Dendritic cell treated with granulocyte-macrophage colony-stimulating factor and Interleukin-4, amounts not matched to agents 40 ng/mL and 50 ng/mL, for 4 days (primary cell): Measurements from ENCODE around the gene EHMT1.
"Not testable (repeated sequence)": the region's sequence is repeated elsewhere in the genome, so short reads cannot be mapped to it uniquely, and the experiment has no call there.

Experiments used
- H3K27ac Mint-ChIP-seq: one replicate; pipeline ENCODE4 v1.8.0; 2022; ENCODE audit warnings: mild to moderate bottlenecking, mixed read lengths
- H3K27me3 Mint-ChIP-seq: one replicate; pipeline ENCODE4 v1.8.0; 2022; ENCODE audit warnings: mild to moderate bottlenecking, mixed read lengths
- H3K36me3 Mint-ChIP-seq: one replicate; pipeline ENCODE4 v1.8.0; 2022; ENCODE audit warnings: low read depth, mixed read lengths
- H3K4me1 Mint-ChIP-seq: one replicate; pipeline ENCODE4 v1.8.0; 2022; ENCODE audit warnings: low read depth, mixed read lengths
- H3K4me3 Mint-ChIP-seq: one replicate; pipeline ENCODE4 v1.8.0; 2022; ENCODE audit warnings: mild to moderate bottlenecking, moderate library complexity, mixed read lengths
- H3K9me3 Mint-ChIP-seq: one replicate; pipeline ENCODE4 v1.8.0; 2022; ENCODE audit warnings: mixed read lengths
- intact Hi-C: fragments of 100-400 bp; cut with micrococcal nuclease; formaldehyde crosslinking; loops from one replicate; pipeline ENCODE4 v1.15.0; 2022

Gene EHMT1

DNA sequence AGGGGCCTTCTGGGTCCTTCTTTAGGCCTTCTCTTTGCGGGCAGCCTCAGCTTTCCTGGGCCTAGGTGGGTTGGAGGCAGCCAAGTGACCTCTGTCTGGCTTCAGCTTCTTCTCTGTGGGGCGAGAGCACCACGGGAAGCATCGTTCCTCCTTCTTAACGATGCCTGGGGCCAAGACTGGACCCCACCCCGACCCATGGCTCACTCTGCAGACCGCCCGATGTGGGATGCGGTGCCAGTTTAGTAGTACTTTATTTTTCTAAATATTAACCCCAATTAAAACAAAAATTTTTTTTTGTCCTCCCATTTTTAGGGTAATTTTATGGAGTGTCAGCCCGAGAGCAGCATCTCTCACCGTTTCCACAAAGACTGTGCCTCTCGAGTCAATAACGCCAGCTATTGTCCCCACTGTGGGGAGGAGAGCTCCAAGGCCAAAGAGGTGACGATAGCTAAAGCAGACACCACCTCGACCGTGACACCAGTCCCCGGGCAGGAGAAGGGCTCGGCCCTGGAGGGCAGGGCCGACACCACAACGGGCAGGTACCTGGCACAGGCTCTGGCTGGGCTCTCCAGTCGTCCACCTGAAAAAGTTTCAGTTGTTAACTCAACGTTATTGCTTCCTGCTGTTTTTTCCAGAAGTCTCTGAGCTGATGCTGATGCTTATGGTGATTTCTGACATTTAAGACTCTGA is 157.6 kb downstream of the EHMT1 start:
- Mint-ChIP-seq H3K27ac (no peak overlapping the region), H3K36me3 (peaks cover 8% of the 10 kb centered on the region)
- intact Hi-C loops = no loop called here

DNA sequence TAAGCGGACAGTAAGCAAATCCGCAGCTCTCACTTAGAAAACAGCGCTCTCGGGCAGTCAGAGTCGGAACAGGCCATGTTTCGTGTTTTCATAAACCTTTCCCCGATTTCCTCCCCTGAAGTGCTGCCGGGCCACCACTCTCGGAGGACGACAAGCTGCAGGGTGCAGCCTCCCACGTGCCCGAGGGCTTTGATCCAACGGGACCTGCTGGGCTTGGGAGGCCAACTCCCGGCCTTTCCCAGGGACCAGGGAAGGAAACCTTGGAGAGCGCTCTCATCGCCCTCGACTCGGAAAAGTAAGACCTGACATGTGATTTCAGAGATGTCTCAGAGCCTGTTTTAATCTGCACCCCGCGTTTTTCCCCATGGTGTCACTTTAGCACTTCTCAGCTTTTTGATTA is 159.0 kb downstream of the EHMT1 start:
- intact Hi-C loops = no loop called here
- Mint-ChIP-seq H3K27ac (no peak overlapping the region), H3K9me3 (no peaks in the 10 kb centered on the region), H3K4me1 (no peaks in the 10 kb centered on the region), H3K27me3 (no peaks in the 10 kb centered on the region), H3K36me3 (no peaks in the 10 kb centered on the region), H3K4me3 (no peak overlapping the region)

More for the DNA sequence above, 157.6 kb downstream of the EHMT1 start:
- no peak overlapping the region for H3K4me3 Mint-ChIP-seq
- H3K9me3 Mint-ChIP-seq = no peaks in the 10 kb centered on the region
- H3K4me1 Mint-ChIP-seq = no peaks in the 10 kb centered on the region
- H3K27me3 Mint-ChIP-seq = no peaks in the 10 kb centered on the region

DNA sequence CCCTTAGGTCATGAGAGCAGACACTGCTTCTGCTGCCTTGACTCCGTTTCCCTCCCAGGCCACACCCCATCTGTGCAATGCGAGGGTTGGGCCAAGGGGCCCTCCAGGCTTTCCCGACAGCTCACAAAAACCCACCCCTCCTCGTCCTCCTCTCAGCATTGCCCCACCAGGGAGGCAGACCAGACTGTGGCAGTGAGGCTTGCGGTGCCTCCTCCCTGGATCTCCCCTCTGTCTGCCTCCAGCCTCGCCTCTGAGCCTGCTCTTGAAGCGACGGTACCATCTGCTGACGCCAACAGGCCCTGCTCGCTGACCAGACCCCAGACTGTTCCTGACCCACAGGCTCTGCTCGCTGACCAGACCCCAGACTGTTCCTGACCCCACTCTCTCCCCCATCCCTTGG is 159.5 kb downstream of the EHMT1 start:
- H3K36me3 Mint-ChIP-seq = no peaks in the 10 kb centered on the region
- no peaks in the 10 kb centered on the region for H3K27me3 Mint-ChIP-seq
- intact Hi-C loops = no loop called here
- no peaks in the 10 kb centered on the region for H3K4me1 Mint-ChIP-seq
- H3K9me3 Mint-ChIP-seq = no peaks in the 10 kb centered on the region
- H3K4me3 Mint-ChIP-seq = no peak overlapping the region
- H3K27ac Mint-ChIP-seq = no peak overlapping the region

DNA sequence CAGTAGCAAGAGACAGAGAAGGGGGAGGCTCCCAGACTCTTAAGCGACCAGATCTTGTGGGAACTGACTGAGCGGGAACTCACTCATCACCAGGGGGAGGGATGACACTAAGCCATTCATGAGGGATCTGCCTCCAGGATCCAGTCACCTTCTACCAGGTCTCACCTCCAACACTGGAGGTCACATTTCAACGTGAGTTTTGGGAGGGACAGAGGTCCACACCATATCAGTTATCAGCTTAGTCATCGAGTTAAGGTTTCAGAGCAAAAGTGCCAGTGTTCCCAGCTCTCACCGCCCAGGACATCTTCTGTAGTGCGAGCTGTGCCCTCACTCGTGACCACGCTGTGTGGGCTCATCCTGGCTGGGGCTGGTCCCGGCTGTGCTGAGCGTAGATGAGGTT is 160.1 kb downstream of the EHMT1 start:
- Mint-ChIP-seq H3K4me3 (no peak overlapping the region), H3K27ac (no peak overlapping the region), H3K27me3 (no peaks in the 10 kb centered on the region), H3K9me3 (no peaks in the 10 kb centered on the region), H3K4me1 (no peaks in the 10 kb centered on the region), H3K36me3 (no peaks in the 10 kb centered on the region)
- intact Hi-C loops = no loop called here

DNA sequence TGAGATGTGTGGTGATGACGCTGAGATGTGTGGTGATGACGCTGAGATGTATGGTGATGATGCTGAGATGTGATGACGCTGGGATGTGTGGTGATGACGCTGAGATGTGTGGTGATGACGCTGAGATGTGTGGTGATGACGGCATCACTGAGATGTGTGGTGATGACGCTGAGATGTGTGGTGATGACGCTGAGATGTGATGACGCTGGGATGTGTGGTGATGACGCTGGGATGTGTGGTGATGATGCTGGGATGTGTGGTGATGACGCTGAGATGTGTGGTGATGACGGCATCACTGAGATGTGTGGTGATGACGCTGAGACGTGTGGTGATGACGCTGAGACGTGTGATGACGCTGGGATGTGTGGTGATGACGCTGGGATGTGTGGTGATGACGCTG is 161.2 kb downstream of the EHMT1 start:
- intact Hi-C loops, H3K4me1 Mint-ChIP-seq, H3K4me3 Mint-ChIP-seq, H3K27me3 Mint-ChIP-seq, H3K9me3 Mint-ChIP-seq, H3K36me3 Mint-ChIP-seq, H3K27ac Mint-ChIP-seq: not testable (repeated sequence)

DNA sequence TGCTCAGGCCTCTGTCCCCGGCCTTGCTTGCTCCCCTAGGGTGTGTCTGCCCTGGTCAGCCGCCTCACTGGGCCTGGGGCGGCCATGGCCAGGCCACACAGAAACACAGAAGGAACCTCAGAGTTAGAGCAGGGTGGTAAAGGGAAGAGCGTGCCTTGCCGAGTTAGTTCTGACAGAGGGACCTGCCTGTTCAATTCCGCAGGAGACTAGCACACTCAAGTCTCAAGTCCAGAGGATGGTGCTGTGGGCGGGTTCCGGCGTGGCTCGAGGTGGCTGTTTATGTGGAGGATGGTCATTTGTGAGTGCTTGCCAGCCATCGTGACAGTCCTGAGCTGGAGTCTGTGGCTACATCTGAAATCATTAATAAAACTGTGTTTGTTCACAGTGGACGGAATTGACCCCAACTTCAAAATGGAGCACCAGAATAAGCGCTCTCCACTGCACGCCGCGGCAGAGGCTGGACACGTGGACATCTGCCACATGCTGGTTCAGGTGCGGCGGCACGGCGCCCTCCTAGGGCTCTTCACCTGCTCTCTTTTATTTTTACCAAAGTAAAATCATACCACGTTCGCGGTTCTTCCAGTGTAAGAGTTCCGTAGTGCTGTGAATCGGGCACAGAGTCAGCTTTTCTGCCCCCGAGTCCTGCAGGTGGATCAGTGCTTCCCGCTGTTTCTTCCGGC is 163.2 kb downstream of the EHMT1 start:
- no peaks in the 10 kb centered on the region for H3K27me3 Mint-ChIP-seq
- H3K27ac Mint-ChIP-seq = no peak overlapping the region
- no peaks in the 10 kb centered on the region for H3K9me3 Mint-ChIP-seq
- no peaks in the 10 kb centered on the region for H3K36me3 Mint-ChIP-seq
- intact Hi-C loops = no loop called here
- no peak overlapping the region for H3K4me3 Mint-ChIP-seq
- H3K4me1 Mint-ChIP-seq = no peaks in the 10 kb centered on the region

DNA sequence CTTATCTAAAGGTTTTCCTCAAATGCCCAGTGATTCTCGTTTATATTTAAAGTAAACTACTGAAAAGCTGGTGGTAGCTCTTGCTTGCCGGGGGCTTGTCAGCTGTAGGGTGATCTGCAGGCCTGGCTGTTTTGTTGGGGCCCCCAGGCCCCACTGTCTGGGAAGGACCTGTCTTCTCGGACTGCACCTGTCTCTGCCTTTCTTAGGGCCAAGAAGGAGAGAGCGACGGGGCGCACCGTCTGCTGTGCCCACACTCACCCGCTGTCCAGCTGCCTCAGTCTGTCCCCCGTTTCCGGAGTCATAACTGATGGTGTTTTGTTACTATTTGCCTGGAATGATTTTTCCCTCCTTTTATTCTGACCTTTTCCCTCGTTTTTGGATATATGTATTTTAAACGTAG is 164.7 kb downstream of the EHMT1 start:
- intact Hi-C loops = no loop called here
- Mint-ChIP-seq H3K4me1 (peaks cover 6% of the 10 kb centered on the region), H3K9me3 (peaks cover 7% of the 10 kb centered on the region), H3K36me3 (no peaks in the 10 kb centered on the region), H3K27me3 (no peaks in the 10 kb centered on the region), H3K27ac (no peak overlapping the region), H3K4me3 (no peak overlapping the region)

DNA sequence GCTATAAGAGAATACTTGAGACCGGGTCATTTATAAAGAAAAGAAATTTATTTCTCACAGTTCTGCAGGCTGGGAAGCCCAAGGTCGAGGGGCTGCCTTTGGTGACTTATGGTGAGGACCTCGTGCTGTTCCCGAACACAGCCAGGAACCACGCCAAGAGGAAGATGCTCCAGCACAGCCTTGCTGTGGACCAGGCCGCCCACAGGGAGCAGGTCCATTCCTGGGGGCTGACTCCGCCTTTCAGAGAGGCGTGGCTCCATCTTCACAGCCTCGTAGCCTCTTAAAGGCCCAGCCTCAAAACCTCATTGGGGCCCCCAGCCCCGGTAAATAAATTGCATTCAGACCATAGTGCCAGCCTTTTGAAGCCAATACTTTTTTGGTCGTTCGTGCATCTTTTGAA is 165.2 kb downstream of the EHMT1 start:
- no peak overlapping the region for H3K27ac Mint-ChIP-seq
- peaks cover 10% of the 10 kb centered on the region for H3K9me3 Mint-ChIP-seq
- H3K4me1 Mint-ChIP-seq = peaks cover 7% of the 10 kb centered on the region
- no peak overlapping the region for H3K4me3 Mint-ChIP-seq
- intact Hi-C loops = no loop called here
- H3K36me3 Mint-ChIP-seq = no peaks in the 10 kb centered on the region
- H3K27me3 Mint-ChIP-seq = no peaks in the 10 kb centered on the region

DNA sequence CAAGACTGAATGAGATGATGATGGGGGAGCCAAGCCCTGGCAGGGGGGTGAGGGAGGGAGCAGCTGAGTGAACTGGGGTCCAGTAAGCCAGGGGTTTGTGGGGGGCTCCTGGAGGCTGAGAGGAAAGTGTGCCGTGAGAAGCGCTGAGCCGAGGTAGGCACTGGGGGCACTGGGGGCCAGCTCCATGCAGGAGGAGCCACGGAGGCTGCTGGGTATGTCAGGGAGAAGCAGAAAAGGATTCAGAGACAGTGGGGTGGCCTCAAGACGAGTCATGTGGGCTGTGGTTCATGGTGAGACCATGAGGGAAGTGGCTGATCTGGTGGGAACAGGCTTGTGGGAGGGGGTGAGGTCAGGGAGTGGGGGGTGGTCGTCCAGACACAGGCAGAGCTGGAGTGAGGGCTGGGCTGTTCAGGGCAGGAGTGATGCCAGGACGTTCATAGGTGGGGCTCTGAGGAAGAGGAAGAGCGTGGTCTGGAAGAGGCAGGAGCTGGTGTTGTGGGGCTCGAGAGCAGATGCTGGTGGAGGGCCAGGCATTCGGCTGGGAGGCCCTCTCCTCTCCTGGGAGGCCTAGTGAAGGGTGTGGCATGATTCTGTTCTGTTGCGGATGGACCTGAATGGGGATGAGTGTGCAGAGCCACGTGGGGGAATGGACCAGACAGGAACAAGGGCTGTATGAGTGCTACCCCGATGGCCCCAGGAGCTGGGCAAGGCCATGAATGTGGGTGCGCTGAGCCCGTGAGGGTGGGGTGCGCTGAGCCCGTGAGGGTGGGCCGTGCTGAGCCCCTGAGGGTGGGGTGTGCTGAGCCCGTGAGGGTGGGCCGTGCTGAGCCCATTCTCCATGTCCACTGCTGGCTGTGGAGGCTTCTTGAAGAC is 166.1 kb downstream of the EHMT1 start:
- Mint-ChIP-seq H3K4me3 (no peak overlapping the region), H3K4me1 (peaks cover 7% of the 10 kb centered on the region), H3K9me3 (peaks cover 10% of the 10 kb centered on the region), H3K27ac (no peak overlapping the region), H3K27me3 (no peaks in the 10 kb centered on the region), H3K36me3 (no peaks in the 10 kb centered on the region)
- intact Hi-C loops = no loop called here

DNA sequence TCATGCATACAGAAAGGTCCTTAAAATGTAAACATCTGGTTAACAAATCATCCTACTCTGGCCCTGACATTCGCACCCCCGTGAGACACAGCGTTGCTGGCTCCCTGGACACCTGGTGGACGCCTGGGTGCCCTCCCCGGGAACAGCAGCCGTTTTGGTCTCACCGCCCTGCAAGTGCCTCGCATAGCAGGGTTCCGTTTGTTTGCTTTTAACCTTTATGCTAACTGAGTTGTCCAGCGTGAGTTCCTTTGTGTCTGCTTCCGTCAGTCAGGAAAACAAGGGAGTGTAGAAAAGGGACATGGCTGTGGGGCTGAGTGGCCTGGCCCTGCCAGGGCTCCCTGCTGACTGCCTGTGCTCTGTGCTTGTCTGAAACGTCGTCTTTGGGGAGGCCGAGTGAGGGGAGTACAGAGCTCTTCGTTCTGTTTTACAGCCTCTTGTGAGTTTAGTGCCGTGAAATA is 166.9 kb downstream of the EHMT1 start:
- Mint-ChIP-seq H3K9me3 (peaks cover 10% of the 10 kb centered on the region), H3K4me3 (no peak overlapping the region), H3K27ac (no peak overlapping the region), H3K4me1 (peaks cover 7% of the 10 kb centered on the region), H3K27me3 (no peaks in the 10 kb centered on the region), H3K36me3 (no peaks in the 10 kb centered on the region)
- intact Hi-C loops = no loop called here

DNA sequence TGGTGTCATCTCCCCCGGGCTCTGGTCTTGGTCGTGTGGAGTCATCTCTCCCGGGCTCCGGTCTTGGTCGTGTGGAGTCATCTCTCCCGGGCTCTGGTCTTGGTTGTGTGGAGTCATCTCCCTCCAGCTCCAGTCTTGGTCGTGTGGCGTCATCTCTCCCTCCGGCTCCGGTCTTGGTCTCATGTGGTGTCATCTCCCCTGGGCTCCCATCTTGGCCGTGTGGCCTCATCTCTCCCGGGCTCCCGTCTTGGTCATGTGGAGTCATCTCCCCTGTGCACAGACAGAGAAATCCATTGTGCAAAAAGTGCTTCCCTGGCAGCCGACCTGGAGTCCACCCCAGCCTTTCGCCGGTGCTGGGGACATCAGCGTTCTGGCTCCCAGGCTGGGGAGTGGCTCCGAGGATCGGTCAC is 167.7 kb downstream of the EHMT1 start:
- intact Hi-C loops = no loop called here
- no peak overlapping the region for H3K4me3 Mint-ChIP-seq
- H3K36me3 Mint-ChIP-seq = no peaks in the 10 kb centered on the region
- H3K27ac Mint-ChIP-seq = no peak overlapping the region
- H3K4me1 Mint-ChIP-seq = peaks cover 7% of the 10 kb centered on the region
- H3K27me3 Mint-ChIP-seq = no peaks in the 10 kb centered on the region
- H3K9me3 Mint-ChIP-seq = peaks cover 10% of the 10 kb centered on the region

DNA sequence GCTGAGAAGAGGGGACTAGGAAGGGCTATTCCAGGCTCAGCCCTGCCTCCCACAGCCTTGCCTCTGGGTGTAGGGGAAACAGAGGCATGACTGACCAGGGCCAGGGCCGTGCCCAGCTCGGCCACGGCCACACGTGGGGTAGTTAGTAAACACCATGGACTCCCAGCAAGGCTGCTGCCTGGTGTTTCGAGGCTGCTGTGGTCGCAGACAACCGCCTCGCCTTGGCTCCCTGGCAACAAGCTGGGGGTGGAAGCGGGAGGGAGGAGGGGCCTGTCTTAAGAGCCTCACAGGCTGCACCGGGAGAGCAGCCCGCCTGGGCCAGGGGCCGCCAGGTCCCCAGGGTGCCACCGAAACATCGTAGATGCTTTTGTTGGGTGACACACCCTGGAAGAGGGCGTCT is 168.6 kb downstream of the EHMT1 start:
- H3K4me3 Mint-ChIP-seq = no peak overlapping the region
- peaks cover 10% of the 10 kb centered on the region for H3K9me3 Mint-ChIP-seq
- H3K27ac Mint-ChIP-seq = no peak overlapping the region
- H3K36me3 Mint-ChIP-seq = no peaks in the 10 kb centered on the region
- no peaks in the 10 kb centered on the region for H3K27me3 Mint-ChIP-seq
- H3K4me1 Mint-ChIP-seq = peaks cover 7% of the 10 kb centered on the region
- intact Hi-C loops = no loop called here

DNA sequence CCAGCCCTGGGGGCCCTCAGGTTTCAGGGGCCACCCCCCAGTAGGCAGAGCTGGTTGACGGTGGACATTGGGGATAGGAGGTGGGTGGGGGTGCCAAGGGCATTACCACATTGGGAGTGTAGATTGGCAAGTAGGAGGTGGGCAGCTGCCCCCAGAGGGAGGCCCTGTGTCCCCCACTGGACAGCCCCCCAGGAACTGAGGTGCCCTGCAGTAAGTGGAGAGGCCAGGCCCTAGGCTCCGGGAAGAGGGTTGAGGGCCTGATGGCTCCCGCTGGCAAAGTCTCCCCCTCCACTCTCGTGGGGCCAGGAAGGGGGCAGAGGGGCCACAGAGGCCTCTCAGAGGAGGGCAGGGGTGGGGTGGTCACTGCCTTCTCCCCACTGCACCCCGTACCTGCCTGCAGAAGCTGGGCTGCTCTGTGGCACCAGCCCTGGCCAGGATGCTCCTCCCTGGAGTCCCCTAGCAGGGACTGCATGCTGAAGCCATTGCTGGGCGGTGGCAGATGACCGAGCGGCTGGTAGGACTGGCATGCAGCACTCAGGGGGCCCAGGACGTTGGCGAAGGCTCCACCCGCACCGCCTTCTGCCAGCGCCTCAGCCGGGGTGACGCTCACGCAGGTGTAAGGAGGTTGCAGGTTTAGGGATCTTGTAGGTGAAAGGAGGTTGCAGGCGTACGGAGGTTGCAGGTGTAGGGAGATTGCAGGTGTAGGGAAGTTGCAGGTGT is 169.1 kb downstream of the EHMT1 start:
- peaks cover 10% of the 10 kb centered on the region for H3K9me3 Mint-ChIP-seq
- H3K27ac Mint-ChIP-seq = no peak overlapping the region
- H3K4me3 Mint-ChIP-seq = no peak overlapping the region
- H3K4me1 Mint-ChIP-seq = peaks cover 7% of the 10 kb centered on the region
- H3K27me3 Mint-ChIP-seq = no peaks in the 10 kb centered on the region
- intact Hi-C loops = no loop called here
- no peaks in the 10 kb centered on the region for H3K36me3 Mint-ChIP-seq
